ENCODE data around the gene CROCC2. TPM values are rescaled to one million over a fixed set of nuclear protein-coding genes. Genes with fewer than 3 reads are reported as not detected.

The CROCC2 gene
- total and polyA plus RNA-seq, 10 of the 15 experiments (the other 5 are each of a cell fraction or from before 2014, with no cell fraction given) = not detected

- TF ChIP-seq, protein P1, sequence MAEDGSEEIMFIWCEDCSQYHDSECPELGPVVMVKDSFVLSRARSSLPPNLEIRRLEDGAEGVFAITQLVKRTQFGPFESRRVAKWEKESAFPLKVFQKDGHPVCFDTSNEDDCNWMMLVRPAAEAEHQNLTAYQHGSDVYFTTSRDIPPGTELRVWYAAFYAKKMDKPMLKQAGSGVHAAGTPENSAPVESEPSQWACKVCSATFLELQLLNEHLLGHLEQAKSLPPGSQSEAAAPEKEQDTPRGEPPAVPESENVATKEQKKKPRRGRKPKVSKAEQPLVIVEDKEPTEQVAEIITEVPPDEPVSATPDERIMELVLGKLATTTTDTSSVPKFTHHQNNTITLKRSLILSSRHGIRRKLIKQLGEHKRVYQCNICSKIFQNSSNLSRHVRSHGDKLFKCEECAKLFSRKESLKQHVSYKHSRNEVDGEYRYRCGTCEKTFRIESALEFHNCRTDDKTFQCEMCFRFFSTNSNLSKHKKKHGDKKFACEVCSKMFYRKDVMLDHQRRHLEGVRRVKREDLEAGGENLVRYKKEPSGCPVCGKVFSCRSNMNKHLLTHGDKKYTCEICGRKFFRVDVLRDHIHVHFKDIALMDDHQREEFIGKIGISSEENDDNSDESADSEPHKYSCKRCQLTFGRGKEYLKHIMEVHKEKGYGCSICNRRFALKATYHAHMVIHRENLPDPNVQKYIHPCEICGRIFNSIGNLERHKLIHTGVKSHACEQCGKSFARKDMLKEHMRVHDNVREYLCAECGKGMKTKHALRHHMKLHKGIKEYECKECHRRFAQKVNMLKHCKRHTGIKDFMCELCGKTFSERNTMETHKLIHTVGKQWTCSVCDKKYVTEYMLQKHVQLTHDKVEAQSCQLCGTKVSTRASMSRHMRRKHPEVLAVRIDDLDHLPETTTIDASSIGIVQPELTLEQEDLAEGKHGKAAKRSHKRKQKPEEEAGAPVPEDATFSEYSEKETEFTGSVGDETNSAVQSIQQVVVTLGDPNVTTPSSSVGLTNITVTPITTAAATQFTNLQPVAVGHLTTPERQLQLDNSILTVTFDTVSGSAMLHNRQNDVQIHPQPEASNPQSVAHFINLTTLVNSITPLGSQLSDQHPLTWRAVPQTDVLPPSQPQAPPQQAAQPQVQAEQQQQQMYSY (CRISPR knock-in tag; IDR thresholded peaks at IDR 0.05) = no peak
- no peak for TF ChIP-seq SIX5 (IDR thresholded peaks at IDR 0.05; ENCODE audit: low read depth, low read length, severe bottlenecking)
- TF ChIP-seq BRCA1 (IDR thresholded peaks at IDR 0.05; ENCODE audit: low read depth, low read length) = no peak
- TF ChIP-seq, protein P2, sequence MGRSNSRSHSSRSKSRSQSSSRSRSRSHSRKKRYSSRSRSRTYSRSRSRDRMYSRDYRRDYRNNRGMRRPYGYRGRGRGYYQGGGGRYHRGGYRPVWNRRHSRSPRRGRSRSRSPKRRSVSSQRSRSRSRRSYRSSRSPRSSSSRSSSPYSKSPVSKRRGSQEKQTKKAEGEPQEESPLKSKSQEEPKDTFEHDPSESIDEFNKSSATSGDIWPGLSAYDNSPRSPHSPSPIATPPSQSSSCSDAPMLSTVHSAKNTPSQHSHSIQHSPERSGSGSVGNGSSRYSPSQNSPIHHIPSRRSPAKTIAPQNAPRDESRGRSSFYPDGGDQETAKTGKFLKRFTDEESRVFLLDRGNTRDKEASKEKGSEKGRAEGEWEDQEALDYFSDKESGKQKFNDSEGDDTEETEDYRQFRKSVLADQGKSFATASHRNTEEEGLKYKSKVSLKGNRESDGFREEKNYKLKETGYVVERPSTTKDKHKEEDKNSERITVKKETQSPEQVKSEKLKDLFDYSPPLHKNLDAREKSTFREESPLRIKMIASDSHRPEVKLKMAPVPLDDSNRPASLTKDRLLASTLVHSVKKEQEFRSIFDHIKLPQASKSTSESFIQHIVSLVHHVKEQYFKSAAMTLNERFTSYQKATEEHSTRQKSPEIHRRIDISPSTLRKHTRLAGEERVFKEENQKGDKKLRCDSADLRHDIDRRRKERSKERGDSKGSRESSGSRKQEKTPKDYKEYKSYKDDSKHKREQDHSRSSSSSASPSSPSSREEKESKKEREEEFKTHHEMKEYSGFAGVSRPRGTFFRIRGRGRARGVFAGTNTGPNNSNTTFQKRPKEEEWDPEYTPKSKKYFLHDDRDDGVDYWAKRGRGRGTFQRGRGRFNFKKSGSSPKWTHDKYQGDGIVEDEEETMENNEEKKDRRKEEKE (IDR thresholded peaks at IDR 0.05) = no peak
- no peak for TF ChIP-seq DPF2 (IDR thresholded peaks at IDR 0.05)
- TF ChIP-seq NFYB (IDR thresholded peaks at IDR 0.05; ENCODE audit: insufficient read depth, low read depth, low read length) = no peak
- no peak for TF ChIP-seq EGR1 (IDR thresholded peaks at IDR 0.05; ENCODE audit: borderline replicate concordance in 1 of 2, low read depth in 2 of 2, low read length in 2 of 2)
- no peak for TF ChIP-seq SPI1 (IDR thresholded peaks at IDR 0.05; ENCODE audit: borderline replicate concordance, insufficient read depth, low read depth, low read length)
Measured at GRCh38 chr2:241000831-241001321, 94.7 kb downstream of the CROCC2 start (continued).

All from GM12878 (cell line).